ENCODE results near the gene PPP6R3.

DNA sequence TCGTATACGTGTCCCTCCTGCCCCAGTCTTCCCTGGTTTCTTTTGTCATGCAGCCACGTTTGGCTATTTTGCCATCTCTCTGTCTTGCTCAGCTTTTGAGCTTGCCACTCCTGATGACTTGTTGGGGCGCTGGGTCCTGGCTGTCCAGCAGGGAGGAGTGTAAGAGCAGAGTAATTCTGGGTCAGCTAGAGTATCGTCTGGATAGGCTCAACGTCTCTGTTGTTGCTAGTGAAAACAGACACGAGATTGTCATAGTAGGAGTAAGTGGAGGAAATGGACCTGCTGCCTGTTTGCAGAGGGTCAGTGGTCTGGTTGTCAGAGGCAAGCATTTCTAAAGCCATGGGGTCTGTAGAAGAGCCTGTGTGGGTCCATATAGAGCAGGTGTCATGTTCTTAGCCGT, 83.0 kb downstream of the PPP6R3 start:
- TF ChIP-seq, protein P1, sequence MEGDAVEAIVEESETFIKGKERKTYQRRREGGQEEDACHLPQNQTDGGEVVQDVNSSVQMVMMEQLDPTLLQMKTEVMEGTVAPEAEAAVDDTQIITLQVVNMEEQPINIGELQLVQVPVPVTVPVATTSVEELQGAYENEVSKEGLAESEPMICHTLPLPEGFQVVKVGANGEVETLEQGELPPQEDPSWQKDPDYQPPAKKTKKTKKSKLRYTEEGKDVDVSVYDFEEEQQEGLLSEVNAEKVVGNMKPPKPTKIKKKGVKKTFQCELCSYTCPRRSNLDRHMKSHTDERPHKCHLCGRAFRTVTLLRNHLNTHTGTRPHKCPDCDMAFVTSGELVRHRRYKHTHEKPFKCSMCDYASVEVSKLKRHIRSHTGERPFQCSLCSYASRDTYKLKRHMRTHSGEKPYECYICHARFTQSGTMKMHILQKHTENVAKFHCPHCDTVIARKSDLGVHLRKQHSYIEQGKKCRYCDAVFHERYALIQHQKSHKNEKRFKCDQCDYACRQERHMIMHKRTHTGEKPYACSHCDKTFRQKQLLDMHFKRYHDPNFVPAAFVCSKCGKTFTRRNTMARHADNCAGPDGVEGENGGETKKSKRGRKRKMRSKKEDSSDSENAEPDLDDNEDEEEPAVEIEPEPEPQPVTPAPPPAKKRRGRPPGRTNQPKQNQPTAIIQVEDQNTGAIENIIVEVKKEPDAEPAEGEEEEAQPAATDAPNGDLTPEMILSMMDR (IDR thresholded peaks at IDR 0.05; ENCODE audit: borderline replicate concordance, extremely low read depth, low read length, poor library complexity, severe bottlenecking) = no peak
- no peak for TF ChIP-seq EZH2 (IDR thresholded peaks at IDR 0.05; ENCODE audit: borderline replicate concordance, low read depth, low read length, severe bottlenecking)
